Activated CD4-positive, alpha-beta T cell treated with anti-CD3 and anti-CD28 coated beads, Interleukin-2, amount 10 ng/mL, durations not matched to agents 7 days and 5 days (primary cell): Measurements from ENCODE around the gene SIRPA. TPM values are rescaled to one million over a fixed set of nuclear protein-coding genes. Genes with fewer than 3 reads are reported as not detected.

Experiments
- CTCF ChIA-PET: fragments of 350-600 bp; sonication (Branson Sonifier 250); formaldehyde crosslinking; loops from one replicate; lab custom pipeline; 2021; ENCODE audit warnings: antibody characterized with exemption; lab: Charles Lee
- POLR2A ChIA-PET: fragments of 350-600 bp; sonication (Branson Sonifier 250); formaldehyde crosslinking; loops from one replicate; lab custom pipeline; 2021; ENCODE audit warnings: antibody characterized with exemption; lab: Charles Lee
- DNase-seq: peaks from one replicate; pipeline ENCODE4 v3.0.0-alpha.2; 2020
- H3K27ac Mint-ChIP-seq: one replicate; pipeline ENCODE4 v1.8.0; 2021; ENCODE audit warnings: mild to moderate bottlenecking, moderate library complexity, mixed read lengths
- H3K27me3 Mint-ChIP-seq: one replicate; pipeline ENCODE4 v1.8.0; 2021; ENCODE audit warnings: mixed read lengths
- H3K36me3 Mint-ChIP-seq: one replicate; pipeline ENCODE4 v1.8.0; 2021; ENCODE audit warnings: low read depth, mixed read lengths
- H3K4me1 Mint-ChIP-seq: one replicate; pipeline ENCODE4 v1.8.0; 2021; ENCODE audit warnings: mixed read lengths
- H3K4me3 Mint-ChIP-seq: one replicate; pipeline ENCODE4 v1.8.0; 2021; ENCODE audit warnings: mild to moderate bottlenecking, moderate library complexity, mixed read lengths
- H3K9me3 Mint-ChIP-seq: one replicate; pipeline ENCODE4 v1.8.0; 2021; ENCODE audit warnings: mixed read lengths
- total RNA-seq, 2 experiments: library from RNA; stranded (reverse); gene quantifications; one replicate each; pipeline ENCODE4 v1.2.3, GENCODE V29; 2021

The SIRPA gene
- total RNA-seq, 2 experiments from 2014 or later = not detected

DNA sequence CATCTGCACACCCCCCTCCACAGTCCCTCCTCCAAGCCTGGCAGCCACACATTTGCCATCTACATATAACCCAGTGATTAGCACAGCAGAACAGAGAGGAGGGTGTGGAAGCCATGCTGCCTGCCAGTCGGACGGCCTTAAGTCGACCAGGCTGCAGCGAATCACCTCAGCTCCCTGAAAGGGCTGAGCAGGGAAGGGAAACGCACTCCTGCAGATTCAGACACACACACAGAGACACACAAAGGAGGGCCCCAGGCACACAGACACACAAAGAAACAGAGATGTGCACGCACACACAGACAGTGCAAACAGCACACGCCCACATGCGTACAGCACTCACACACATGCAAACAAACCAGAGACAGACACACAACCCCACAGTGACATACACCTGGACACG is 11.2 kb upstream of the SIRPA start:
- H3K4me1 Mint-ChIP-seq = peaks cover 13% of the 10 kb centered on the region
- no peak for DNase-seq
- no peak overlapping the region for H3K27ac Mint-ChIP-seq
- no peak overlapping the region for H3K4me3 Mint-ChIP-seq
- peaks cover 16% of the 10 kb centered on the region for H3K27me3 Mint-ChIP-seq
- peaks cover 3% of the 10 kb centered on the region for H3K9me3 Mint-ChIP-seq
- CTCF ChIA-PET = no interaction called here
- POLR2A ChIA-PET = no interaction called here
- no peaks in the 10 kb centered on the region for H3K36me3 Mint-ChIP-seq

DNA sequence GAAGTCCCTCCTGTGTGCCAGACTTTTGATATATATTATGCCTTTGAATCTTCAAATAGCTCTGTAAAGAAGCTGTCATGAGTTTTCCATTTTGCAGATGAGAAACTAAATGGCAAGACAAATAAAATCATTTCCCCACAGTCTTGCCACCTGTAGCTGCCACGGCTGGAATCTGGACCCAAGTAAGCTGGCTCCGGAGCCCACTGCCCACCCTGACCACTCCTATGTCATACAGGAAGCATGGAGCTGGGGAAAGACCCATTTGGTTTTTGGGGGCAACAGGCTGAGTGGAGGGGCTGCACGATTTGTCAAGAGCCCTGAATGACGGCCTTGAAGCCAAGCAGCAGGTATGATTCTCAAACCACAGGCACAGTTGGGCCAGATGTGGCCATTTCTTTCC is 10.0 kb upstream of the SIRPA start:
- no peak overlapping the region for H3K27ac Mint-ChIP-seq
- ChIA-PET CTCF (no interaction called here), POLR2A (no interaction called here)
- H3K4me3 Mint-ChIP-seq = no peak overlapping the region
- peaks cover 21% of the 10 kb centered on the region for H3K27me3 Mint-ChIP-seq
- H3K4me1 Mint-ChIP-seq = peaks cover 13% of the 10 kb centered on the region
- peaks cover 3% of the 10 kb centered on the region for H3K9me3 Mint-ChIP-seq
- no peak for DNase-seq
- H3K36me3 Mint-ChIP-seq = no peaks in the 10 kb centered on the region

DNA sequence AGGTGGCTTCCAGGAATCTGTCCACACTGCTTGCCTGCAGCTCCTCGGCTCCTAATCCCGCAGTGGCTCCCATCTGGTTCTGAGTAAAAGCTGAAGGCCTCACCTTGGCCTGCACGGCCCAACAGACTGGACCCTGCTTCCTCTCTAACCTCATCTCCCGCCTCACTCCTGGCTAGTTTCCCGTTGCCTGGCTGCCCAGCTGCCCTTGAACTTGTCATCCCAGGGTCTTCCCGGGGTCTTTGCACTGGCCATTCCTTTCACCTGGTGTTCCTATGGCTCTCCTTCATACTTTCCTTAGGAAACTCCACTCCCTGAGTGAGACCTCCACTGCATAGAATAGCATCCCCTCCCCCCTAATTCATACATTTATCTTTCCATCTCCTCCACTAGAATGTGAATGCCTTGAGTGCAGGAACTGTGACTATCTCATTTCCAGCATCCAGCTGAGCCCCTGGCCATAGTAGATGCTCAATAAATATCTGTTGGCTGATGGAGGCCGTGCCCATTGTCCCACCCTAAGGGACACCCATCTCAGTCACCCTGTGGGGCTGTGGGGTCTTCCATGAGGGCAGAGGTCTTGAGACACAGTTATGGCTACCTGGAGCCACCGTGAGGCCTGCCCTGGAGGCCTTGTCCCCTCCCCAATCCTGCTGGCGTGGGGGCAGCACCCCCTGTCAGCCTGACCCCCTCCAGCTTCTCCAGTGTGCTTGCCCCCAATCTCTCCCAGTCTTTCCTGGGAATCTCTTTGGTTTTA is 9.1 kb upstream of the SIRPA start:
- Mint-ChIP-seq H3K36me3 (no peaks in the 10 kb centered on the region), H3K4me3 (no peak overlapping the region), H3K4me1 (peaks cover 13% of the 10 kb centered on the region), H3K9me3 (peaks cover 3% of the 10 kb centered on the region), H3K27me3 (peaks cover 24% of the 10 kb centered on the region), H3K27ac (no peak overlapping the region)
- ChIA-PET POLR2A (no interaction called here), CTCF (interaction anchor here (0.8 kb wide), 1 partner anchor 109 kb away, joined by 4 read pairs; no protein-coding TSS in a partner anchor)
- DNase-seq = no peak

DNA sequence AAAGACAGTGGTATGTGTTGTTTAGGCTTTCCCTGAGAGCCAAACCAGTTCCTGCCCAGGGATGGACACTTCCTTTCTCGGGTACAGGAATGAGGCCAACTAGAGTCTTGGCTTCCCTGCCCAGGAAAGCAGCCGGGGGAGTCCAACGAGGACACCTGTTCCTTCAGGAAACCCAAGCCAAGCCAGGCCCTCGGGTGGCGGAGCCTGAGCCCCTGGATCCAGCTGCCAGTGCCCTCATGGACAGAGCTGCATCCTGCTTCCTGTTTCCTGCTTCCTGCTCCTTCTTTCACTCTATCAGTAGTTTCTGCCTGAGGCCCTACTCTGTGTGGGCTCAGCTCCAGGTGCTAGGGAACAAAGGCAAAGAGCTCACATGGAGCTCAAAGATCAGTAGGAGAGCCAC is 7.9 kb upstream of the SIRPA start:
- H3K4me3 Mint-ChIP-seq = no peak overlapping the region
- H3K27me3 Mint-ChIP-seq = peaks cover 33% of the 10 kb centered on the region
- ChIA-PET POLR2A (no interaction called here), CTCF (no interaction called here)
- H3K4me1 Mint-ChIP-seq = peaks cover 10% of the 10 kb centered on the region
- H3K36me3 Mint-ChIP-seq = no peaks in the 10 kb centered on the region
- H3K9me3 Mint-ChIP-seq = peaks cover under 1% of the 10 kb centered on the region
- DNase-seq = no peak
- no peak overlapping the region for H3K27ac Mint-ChIP-seq

DNA sequence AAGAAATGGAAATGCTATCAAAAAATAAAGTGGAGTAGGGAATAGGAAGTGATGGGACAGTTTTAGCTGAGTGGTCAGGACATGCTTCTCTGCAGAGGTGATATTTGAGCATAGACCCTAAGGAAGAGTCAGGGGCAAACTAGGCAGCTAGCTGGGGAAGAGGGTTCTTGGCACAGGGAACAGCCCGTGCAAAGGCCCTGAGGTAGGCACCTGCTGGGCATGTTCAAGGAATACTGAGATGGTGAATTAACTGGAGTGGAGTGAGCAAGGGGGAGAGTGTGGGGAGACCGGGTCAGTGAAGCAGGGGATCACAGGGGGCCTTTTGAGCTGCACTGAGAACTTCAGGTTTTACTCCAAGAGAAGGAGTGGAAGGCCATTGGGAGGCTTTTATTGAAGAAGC is 7.5 kb upstream of the SIRPA start:
- Mint-ChIP-seq H3K4me3 (no peak overlapping the region), H3K27ac (no peak overlapping the region), H3K9me3 (no peaks in the 10 kb centered on the region), H3K27me3 (peaks cover 37% of the 10 kb centered on the region), H3K4me1 (peaks cover 9% of the 10 kb centered on the region), H3K36me3 (no peaks in the 10 kb centered on the region)
- CTCF ChIA-PET = interaction anchor here (1.1 kb wide), 1 partner anchor 15 kb away, joined by 4 read pairs; no protein-coding TSS in a partner anchor
- POLR2A ChIA-PET = no interaction called here
- no peak for DNase-seq

DNA sequence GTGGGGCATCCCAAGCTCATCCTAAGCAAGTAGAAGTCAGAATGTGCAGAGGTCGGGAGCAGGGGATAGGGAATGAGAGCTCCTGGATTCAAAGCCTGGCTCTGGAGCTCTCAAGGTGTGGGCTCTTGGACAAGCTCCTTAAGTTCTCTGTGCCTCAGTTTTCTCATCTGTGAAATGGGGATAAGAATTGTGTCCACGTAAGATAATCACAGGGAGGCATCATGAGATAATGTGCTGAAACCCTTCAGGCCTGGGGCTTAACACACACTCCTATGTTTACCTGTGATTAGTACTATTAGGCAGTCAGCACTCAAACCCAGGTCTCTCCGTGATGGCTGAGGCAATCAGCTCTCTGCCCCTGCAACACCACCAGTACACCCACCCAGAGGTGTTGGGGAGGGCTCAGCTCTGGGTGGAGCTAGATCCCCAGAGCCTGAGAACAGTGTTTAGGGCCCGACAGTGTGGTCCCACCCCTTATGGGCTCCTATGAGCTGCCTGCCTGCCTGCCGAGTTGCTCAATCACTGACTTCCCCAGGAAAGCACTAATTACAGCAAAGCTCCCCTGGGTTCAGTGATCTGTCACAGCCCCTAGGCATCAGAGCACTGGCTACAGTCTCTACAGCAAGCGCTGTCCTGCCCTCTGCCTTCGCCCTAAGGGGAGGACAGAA is 6.3 kb upstream of the SIRPA start:
- POLR2A ChIA-PET = no interaction called here
- no peak overlapping the region for H3K4me3 Mint-ChIP-seq
- no peaks in the 10 kb centered on the region for H3K9me3 Mint-ChIP-seq
- DNase-seq = no peak
- CTCF ChIA-PET = interaction anchor here (1.1 kb wide), 1 partner anchor 16 kb away, joined by 4 read pairs; no protein-coding TSS in a partner anchor
- peaks cover under 1% of the 10 kb centered on the region for H3K4me1 Mint-ChIP-seq
- H3K36me3 Mint-ChIP-seq = no peaks in the 10 kb centered on the region
- no peak overlapping the region for H3K27ac Mint-ChIP-seq
- H3K27me3 Mint-ChIP-seq = peaks cover 48% of the 10 kb centered on the region

DNA sequence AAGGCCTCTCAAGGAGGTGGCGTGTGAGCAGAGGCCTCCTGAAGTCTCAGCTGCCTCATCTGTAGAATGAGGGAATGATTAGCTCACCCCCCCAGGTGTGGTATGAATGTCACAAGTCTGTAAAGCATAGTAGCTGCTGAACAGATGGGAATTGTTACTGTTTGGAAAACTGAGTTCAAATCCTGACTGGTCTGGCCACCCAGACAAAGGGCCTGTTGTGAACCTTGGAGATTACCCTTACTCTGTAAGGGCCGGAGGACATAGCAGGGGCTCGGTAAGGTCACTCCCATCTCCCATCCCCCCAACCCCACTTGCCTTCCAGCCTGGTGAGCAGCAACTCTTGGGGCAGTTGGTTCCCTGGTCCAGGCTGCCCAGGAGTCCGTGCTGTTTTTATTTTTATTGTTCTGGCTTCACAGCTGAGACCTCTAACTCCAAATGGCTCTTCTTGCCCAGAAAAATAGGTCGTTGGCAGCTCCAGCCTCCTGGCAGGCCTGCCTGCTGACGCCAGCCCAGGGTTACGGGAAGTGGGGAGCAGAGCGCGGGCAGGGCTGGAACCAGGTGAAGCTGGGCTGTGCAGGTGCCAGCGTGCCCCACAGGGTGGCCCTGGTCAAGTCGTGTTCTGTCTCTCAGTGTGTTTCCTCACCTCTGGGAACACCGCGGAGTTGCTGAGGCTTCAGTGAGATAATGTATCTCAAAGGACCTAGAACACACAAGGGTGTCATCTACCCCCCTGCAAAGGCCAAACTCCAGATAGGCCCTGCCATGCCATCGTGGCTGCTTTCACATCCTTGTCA is 4.5 kb upstream of the SIRPA start:
- no peak for DNase-seq
- POLR2A ChIA-PET = no interaction called here
- Mint-ChIP-seq H3K4me3 (no peak overlapping the region), H3K36me3 (no peaks in the 10 kb centered on the region), H3K27ac (no peak overlapping the region), H3K4me1 (no peaks in the 10 kb centered on the region), H3K9me3 (no peaks in the 10 kb centered on the region), H3K27me3 (peaks cover 49% of the 10 kb centered on the region)
- CTCF ChIA-PET = no interaction called here

DNA sequence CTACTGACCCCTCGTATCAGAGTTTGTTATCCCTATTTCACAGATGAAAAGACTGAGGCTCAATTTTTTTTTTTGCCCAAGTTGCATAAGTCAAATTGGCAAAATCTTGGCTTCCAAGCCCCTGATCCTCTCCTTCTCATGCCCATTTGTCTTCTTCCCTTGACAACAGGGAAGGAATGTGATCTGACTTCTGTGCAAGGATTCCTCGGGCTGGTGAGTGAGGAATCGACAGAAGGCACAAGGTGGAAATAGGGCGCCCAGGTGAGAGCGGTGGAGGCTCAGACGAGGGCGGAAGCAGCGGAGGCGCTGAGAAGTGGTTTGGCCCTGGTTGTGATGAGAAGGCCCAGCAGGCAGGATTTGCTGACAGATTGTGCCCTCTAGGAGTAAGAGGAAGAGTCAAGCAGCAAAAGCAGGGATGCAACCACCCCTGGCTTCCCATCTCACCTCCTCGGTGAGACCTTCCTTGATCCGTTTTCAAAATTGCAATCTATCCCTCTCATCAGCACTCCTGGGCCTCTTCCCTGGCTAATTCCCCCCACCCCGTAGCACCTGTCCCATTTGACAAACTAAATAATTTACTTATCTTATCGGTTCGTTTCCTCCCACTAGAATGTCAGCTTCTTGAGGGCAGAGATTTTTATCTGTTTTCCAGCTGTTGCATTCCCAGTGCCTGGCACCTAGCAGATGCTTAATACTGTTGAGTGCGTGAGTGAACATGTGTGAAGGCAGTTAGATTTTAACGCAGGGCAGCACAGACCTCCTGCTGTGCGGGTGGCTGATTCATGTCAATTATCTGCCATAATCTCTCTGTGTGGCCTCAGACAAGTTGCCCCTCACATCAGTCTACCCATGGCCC is 3.7 kb upstream of the SIRPA start:
- Mint-ChIP-seq H3K27me3 (peaks cover 57% of the 10 kb centered on the region), H3K4me3 (no peak overlapping the region)
- POLR2A ChIA-PET = no interaction called here

DNA sequence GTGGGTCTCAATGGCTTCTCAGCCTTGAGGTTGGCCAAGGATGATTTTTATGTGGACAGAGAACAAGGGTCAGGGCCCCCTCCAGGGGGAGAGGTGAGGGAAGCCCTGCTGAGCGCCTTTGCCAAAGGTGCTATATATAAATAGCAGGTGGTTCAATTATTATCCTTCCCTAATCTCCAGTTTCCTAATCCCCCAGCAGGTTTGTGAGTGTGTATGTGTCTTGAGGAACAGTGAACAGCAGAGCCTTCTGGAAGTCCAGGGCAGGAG is 3.2 kb upstream of the SIRPA start:
- Mint-ChIP-seq H3K4me1 (peaks cover 2% of the 10 kb centered on the region), H3K27ac (no peak overlapping the region), H3K27me3 (peaks cover 61% of the 10 kb centered on the region), H3K36me3 (no peaks in the 10 kb centered on the region), H3K9me3 (no peaks in the 10 kb centered on the region), H3K4me3 (no peak overlapping the region)
- ChIA-PET CTCF (no interaction called here), POLR2A (no interaction called here)
- DNase-seq = no peak

More for the DNA sequence above, 3.7 kb upstream of the SIRPA start:
- Mint-ChIP-seq H3K36me3 (no peaks in the 10 kb centered on the region), H3K27ac (no peak overlapping the region), H3K9me3 (no peaks in the 10 kb centered on the region), H3K4me1 (peaks cover 2% of the 10 kb centered on the region)
- CTCF ChIA-PET = no interaction called here
- DNase-seq = no peak

DNA sequence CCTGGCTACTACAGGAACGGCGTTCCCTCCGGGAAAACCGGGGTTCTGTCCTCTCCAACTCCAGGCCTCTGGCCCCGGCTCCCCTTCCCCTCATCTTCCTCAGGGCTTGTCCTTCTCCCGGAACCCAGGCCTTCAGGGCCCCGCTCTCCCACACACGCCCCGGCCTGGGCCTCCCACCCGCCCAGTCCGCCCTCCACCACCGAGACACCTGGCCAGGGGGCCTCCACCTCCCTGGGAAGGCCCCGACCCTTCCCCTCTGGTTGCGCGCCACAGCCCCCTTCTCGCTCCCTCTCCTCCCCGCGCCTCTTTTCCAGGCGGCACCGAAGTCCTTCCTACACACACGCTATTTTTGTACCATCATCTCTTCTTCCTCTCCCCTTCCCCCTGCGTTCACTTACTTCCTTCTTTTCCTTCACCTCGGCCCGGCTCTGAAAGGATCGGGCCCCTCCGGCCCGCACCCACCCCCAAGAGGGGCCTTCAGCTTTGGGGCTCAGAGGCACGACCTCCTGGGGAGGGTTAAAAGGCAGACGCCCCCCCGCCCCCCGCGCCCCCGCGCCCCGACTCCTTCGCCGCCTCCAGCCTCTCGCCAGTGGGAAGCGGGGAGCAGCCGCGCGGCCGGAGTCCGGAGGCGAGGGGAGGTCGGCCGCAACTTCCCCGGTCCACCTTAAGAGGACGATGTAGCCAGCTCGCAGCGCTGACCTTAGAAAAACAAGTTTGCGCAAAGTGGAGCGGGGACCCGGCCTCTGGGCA is 1.3 kb upstream of the SIRPA start:
- H3K9me3 Mint-ChIP-seq = no peaks in the 10 kb centered on the region
- H3K27ac Mint-ChIP-seq = no peak overlapping the region
- CTCF ChIA-PET = no interaction called here
- POLR2A ChIA-PET = no interaction called here
- no peak overlapping the region for H3K4me3 Mint-ChIP-seq
- peaks cover 2% of the 10 kb centered on the region for H3K4me1 Mint-ChIP-seq
- no peak for DNase-seq
- H3K36me3 Mint-ChIP-seq = no peaks in the 10 kb centered on the region
- H3K27me3 Mint-ChIP-seq = peaks cover 62% of the 10 kb centered on the region

DNA sequence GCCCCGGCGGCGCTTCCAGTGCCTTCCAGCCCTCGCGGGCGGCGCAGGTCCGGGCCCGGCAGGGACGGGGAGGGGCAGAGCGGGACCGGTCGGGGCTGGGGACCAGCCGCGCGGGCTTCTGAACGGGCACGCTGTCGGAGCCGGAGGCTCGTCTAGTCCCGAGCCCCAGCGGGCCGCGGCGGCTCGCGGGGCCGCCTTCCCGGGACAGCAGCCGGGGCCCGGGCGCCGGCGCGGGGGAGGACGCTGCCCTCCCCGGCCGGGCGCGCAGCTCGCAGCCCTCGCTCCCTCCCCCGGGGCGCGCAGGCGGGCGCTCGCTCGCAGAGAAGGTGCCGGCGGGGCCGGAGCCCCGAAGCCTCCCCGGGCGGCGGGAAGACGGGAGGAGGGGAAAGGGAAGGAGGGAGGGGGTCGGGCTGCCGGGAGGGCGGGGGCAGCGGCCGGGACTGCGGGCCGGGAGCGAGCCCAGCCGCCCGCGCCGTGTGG is 696 bp upstream of the SIRPA start:
- Mint-ChIP-seq H3K27ac (no peak overlapping the region), H3K4me1 (peaks cover 2% of the 10 kb centered on the region), H3K27me3 (peaks cover 65% of the 10 kb centered on the region), H3K4me3 (no peak overlapping the region), H3K9me3 (no peaks in the 10 kb centered on the region), H3K36me3 (no peaks in the 10 kb centered on the region)
- CTCF ChIA-PET = no interaction called here
- POLR2A ChIA-PET = no interaction called here
- no peak for DNase-seq
